NCI-H69 (cell line): ENCODE data around the gene ACAD9.
"Not testable (repeated sequence)": the region's sequence is repeated elsewhere in the genome, so short reads cannot be mapped to it uniquely, and the experiment has no call there.

Source experiments
- DNase-seq: peaks from one replicate; lab custom pipeline; 2025; lab: John Stamatoyannopoulos, UW

The ACAD9 gene

GRCh38 chr3:128861491-128861890 is 17.9 kb upstream of the ACAD9 start:
- no peak for DNase-seq

GRCh38 chr3:128863560-128863959 is 15.9 kb upstream of the ACAD9 start:
- peak; percentile 2 for DNase-seq

- no peak for DNase-seq
Observed at GRCh38 chr3:128864351-128864811, 15.0 kb upstream of the ACAD9 start.

- peak; percentile 19 for DNase-seq
Observed at GRCh38 chr3:128864849-128865804, 14.3 kb upstream of the ACAD9 start.

- no peak for DNase-seq
Observed at GRCh38 chr3:128867200-128868125, 12.0 kb upstream of the ACAD9 start.

GRCh38 chr3:128870347-128870746 is 9.1 kb upstream of the ACAD9 start:
- DNase-seq: no peak

- DNase-seq: no peak
Observed at GRCh38 chr3:128872282-128872681, 7.1 kb upstream of the ACAD9 start.

GRCh38 chr3:128872744-128873143 is 6.7 kb upstream of the ACAD9 start:
- DNase-seq: no peak

- DNase-seq: peak; percentile 70
Observed at GRCh38 chr3:128873244-128874022, 6.0 kb upstream of the ACAD9 start.

GRCh38 chr3:128874481-128875180 is 4.8 kb upstream of the ACAD9 start:
- DNase-seq: peak; percentile 26

- DNase-seq: peak; percentile 54
Observed at GRCh38 chr3:128875556-128876120, 3.8 kb upstream of the ACAD9 start.

GRCh38 chr3:128878011-128878457 is 1.4 kb upstream of the ACAD9 start:
- no peak for DNase-seq

- peak; percentile 18 for DNase-seq
Observed at GRCh38 chr3:128878556-128879124, 780 bp upstream of the ACAD9 start.

- no peak for DNase-seq
Observed at GRCh38 chr3:128879991-128880390, 571 bp downstream of the ACAD9 start.

GRCh38 chr3:128880455-128880854 is 1.0 kb downstream of the ACAD9 start:
- DNase-seq: not testable (repeated sequence)

- no peak for DNase-seq
Observed at GRCh38 chr3:128881576-128881975, 2.2 kb downstream of the ACAD9 start.

GRCh38 chr3:128882719-128883118 is 3.3 kb downstream of the ACAD9 start:
- no peak for DNase-seq

- no peak for DNase-seq
Observed at GRCh38 chr3:128884992-128885391, 5.6 kb downstream of the ACAD9 start.

GRCh38 chr3:128889139-128889894 is 9.9 kb downstream of the ACAD9 start:
- no peak for DNase-seq
